ENCODE results near the gene LIMS2.

The LIMS2 gene

GRCh38 chr2:127700527-127701192, 25.3 kb upstream of the LIMS2 start:
- no peak for DNase-seq

- no peak for DNase-seq
Observed at GRCh38 chr2:127698553-127699355, 23.4 kb upstream of the LIMS2 start.

DNA sequence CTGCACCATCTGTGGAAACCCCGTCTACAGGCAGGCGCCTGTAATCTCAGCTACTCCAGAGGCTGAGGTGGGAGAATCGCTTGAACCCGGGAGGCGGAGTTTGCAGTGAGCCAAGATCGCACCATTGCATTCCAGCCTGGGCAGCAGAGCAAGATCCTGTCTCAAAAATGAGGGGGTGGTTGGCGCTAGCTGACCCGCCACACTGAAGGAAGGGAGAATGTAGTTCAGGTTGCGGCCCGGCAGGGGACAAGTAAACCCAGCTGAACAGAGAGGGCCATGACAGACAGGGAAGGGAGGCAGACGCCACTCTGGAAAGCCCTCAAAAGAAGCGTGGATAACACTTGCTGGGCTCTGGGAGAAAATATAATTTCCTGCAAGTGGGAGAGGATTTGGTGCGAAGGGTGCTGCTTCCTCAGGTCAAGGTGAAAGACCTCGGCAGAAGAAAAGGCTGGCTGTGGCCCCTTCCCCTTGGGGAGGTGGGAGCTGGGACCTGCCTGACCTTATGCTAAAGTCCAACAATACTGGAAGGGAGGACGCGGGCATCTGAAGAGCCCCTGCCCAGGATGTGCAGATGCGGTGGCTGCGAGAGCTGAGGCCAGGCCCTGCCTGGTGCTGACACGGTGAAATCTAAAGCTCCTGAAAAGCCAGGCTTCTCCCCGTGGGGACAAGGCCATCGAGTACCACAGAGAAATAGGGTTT, 22.3 kb upstream of the LIMS2 start:
- DNase-seq: no peak

- DNase-seq: peak; percentile 68
Observed at GRCh38 chr2:127695491-127696472, 20.5 kb upstream of the LIMS2 start.

DNA sequence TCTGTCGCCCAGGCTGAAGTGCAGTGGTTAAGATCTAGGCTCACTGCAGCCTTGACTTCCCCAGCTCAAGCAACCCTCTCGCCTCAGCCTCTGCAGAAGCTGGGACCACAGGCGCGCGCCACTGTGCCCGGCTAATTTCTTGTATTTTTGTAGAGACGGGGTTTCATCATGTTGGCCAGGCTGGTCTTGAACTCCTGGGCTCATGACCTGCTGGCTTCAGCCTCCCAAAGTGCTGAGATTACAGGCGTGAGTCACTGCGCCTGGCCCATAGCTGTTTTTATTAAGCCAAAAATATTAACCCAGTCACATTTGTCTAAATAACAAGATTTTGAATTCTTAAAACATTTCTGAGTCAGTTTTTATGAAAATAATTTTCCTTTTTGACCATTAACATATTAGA, 19.7 kb upstream of the LIMS2 start:
- no peak for DNase-seq

DNA sequence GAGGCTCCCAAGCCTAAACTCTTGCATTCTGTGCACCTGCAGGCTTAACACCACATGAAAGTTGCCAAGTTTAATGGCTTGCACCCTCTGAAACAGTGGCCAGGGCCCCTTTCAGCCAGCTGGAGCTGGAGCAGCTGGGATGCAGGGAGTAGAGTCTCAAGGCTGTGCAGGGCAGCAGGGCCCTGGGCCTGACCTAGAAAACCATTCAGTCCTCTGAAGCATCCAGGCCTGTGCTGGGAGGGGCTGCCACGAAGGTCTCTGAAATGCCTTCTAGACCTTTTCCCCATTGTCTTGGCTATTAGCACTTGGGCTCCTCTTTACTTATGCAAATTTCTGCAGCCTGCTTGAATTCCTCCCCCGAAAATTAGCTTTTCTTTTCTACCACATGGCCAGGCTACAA, 15.4 kb upstream of the LIMS2 start:
- DNase-seq: no peak

DNA sequence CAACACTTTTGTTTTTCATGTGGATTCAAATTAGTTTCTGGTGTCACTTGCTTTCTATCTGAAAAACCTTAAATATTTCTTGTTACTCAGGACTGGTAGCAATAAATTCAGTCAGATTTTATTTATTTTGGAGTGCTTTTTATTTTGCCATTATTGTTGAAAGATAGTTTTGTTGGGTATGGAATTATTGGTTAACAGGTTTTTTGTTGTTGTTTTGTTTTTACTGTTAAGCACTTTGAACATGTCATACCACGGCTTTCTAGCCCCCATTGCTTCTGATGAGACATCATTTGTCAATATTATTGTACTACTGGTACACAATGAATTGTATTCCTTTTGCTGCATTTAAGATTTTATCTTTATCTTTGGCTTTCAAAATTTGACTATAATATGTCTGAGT, 13.1 kb upstream of the LIMS2 start:
- DNase-seq: no peak

DNA sequence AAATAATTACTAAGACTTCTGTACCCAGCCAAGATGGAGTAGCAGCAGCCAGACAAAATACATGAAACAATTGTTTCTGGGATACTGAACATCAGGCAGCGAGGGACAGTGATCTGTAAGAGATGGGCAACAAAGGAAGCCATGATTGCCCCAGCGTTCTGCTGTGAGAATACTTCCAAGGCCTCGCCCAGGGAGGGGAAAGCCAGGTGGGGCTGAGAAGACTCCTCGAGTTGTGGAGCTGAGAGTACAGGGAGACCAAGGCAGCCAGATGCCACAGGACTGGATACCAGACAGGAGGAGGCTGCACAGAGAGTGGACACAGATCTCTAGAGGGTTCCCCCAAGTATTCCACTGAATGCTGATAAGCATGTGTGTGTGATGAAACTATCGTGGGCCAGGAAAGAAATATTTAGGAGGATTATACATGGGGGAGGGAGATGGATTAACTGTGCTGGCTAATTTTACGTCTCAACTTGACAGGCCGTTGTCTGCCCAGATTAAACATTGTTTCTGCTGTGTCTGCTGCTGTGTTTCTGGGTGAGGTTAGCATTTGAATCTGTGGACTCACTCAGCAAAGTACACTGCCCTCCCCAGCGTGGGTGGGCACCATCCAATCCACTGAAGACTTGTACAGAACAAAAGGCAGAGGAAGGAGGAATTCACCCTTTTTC, 10.2 kb upstream of the LIMS2 start:
- DNase-seq: no peak

- DNase-seq: peak; percentile 28
Observed at GRCh38 chr2:127683757-127684156, 8.4 kb upstream of the LIMS2 start.

DNA sequence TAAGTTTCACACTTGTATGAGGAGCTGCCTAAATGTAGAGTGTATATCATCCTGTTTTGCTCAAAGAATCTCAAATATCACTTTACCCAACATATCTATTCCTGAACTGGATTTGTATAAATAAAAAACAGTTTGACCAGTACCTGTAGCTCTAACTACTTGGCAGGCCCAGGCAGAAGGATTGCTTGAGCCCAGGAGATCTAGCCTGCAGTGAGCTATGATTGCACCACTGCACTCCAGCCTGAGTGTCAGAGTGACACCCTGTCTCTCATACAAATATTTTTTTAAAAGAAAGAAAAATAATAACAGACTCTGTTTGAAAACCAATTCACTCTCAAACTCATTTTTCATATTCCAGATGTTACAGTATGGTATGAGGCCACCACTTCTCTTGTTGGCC, 7.7 kb upstream of the LIMS2 start:
- DNase-seq: no peak

GRCh38 chr2:127681976-127682857, 6.9 kb upstream of the LIMS2 start:
- DNase-seq: no peak

- DNase-seq: no peak
Observed at GRCh38 chr2:127681288-127681804, 6.0 kb upstream of the LIMS2 start.

- no peak for DNase-seq
Observed at GRCh38 chr2:127680706-127681287, 5.5 kb upstream of the LIMS2 start.

GRCh38 chr2:127679680-127680361, 4.5 kb upstream of the LIMS2 start:
- DNase-seq: no peak

DNA sequence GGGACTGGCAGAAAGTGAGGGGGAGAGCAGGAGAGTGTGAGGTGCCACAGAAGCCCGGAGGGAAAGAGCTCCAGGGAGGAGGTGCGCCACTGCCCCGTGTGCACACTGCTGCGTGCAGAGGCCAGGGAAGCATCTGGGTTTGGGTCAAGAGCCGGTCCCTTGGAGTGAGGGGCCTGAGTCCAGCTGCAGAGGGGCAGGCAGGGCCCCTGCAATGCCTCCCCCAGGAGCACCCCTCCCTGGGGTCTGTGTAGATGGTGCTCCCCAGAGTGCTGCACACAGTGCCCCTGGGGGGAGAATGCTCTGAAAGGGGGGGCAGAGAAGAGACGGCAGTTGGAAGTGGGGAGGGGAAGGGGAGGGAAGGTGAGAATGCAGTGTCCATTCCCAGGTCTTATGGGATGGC, 3.7 kb upstream of the LIMS2 start:
- no peak for DNase-seq

DNA sequence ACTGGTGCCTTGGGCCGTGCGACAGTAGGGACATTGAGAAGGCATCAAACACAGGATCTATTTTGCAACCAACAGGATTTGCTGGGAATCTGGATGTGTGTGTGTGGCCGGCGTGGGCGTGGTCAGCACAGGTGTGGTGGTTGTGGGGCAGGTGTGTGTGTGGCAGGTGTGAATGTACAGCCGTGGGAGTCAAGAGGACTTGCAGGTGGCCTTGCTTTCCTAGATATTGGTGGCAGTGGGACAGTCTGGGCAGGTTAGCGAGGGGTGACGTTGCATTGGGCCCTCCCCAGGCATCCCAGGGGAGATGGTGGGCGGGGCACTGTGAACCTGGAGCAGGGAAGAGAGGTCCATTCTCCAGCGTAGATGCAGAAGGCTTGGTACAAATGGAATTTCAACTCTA, 3.2 kb upstream of the LIMS2 start:
- DNase-seq: no peak

- DNase-seq: no peak
Observed at GRCh38 chr2:127676906-127677305, 1.6 kb upstream of the LIMS2 start.

DNA sequence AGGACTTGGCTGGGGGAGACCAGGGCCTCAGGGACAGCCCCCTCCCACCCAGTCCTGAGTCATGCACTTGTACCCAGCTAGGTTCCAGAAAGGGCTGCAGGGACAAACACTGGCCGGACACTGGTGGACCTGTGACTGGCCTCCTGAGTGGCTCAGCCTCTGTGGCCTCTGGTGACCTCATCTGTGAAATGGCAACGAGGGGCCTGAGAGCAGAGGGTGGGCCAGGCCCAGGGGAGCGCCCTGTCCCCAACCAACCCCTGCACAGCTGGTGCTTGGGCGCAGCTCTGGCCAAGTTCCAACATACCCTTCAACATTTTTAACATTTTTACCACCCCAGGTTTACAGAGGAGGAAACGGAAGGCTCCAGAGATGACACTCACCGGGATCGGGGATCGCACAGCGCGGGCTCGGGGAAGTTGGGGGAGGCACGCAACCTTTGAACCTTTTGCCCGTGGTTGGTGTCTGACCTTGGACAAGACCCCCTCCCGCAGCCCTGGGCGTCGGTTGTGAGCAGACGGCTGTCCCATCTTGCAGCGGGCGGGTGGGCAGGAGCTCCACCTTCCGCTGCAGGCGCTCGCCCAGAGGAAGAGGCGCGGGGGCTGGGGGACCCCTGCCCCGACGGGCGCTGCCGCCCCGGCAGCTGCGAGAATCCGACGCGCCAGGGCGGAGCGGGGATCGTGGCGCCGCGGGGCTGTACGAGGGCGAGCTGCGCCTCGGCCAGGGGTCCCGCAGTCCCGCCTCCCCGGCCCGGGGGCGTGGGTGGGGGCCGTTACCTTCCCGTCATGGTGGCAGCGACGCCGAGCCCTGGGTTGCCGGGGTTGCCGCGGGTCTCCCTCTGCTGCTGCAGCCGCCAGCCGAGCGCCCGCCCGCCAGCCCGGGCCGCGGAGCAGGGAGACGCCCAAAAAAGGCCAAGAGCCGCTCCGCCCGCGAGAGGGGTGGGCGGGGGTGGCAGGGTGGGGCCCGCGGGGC, 805 bp downstream of the LIMS2 start:
- DNase-seq: no peak

Data from fibroblast of skin of right biceps (primary cell).